PC-9 (cell line): ENCODE measurements around the gene THADA.

Experiments
- CTCF ChIP-seq: fragments of 200-600 bp; sonication (generic); conservative IDR thresholded peaks from 2 replicates; pipeline ENCODE4 v1.6.1; 2017; ENCODE audit warnings: mixed run types, antibody characterized with exemption, mild to moderate bottlenecking, moderate library complexity
- EZH2 ChIP-seq: fragments of 200-600 bp; sonication (generic); IDR thresholded peaks from 2 replicates; pipeline ENCODE4 v1.8.0; 2017; ENCODE audit warnings: antibody characterized with exemption, low read depth

DNA sequence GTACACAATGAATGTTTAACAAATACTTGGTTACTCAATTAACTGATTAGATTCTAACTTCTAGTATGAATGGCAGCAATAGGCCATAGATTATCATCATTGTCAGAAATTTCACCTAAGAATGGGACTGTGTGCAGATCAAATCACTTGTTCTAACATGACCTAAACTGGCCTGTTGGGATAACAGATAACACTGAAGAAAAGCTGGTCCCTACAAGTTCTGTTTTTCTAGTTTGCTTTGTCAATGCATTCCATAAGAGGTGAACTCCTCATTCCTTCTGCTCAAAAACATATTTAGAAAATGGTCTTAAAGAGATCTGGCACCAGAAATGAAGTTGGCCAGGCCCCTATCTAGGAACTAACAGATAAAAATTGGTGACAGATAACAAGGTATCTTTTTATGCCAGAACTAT is 175.4 kb downstream of the THADA start:
- TF ChIP-seq CTCF = no peak
- no peak for TF ChIP-seq EZH2
